SK-N-SH (cell line): ENCODE data around the gene ALKBH6. TPM values are rescaled to one million over a fixed set of nuclear protein-coding genes. Genes with fewer than 3 reads are reported as not detected.
"Not testable (repeated sequence)": the region's sequence is repeated elsewhere in the genome, so short reads cannot be mapped to it uniquely, and the experiment has no call there.

Experiments used
- CTCF ChIA-PET: fragments of 300-600, 350-600 bp; formaldehyde crosslinking; extraction: SDS; loops from one replicate; lab custom pipeline; 2021; lab: Yijun Ruan, JAX
- POLR2A ChIA-PET: fragments of 350-600 bp; sonication (Branson Sonifier 250); formaldehyde crosslinking; extraction: SDS; loops from one replicate; lab custom pipeline; 2020; ENCODE audit warnings: antibody characterized with exemption, inconsistent platforms; lab: Yijun Ruan, JAX
- DNase-seq: peaks from one replicate; pipeline ENCODE4 v3.0.0; 2012
- H2AFZ ChIP-seq: fragments of 200-600 bp; sonication (generic); 2 replicates; pipeline ENCODE4 v1.8.1; 2016; ENCODE audit warnings: antibody characterized with exemption, mild to moderate bottlenecking, low read depth
- H3F3A ChIP-seq: fragments of 200-600 bp; sonication (generic); replicated peaks from 2 replicates; pipeline ENCODE3; 2016; ENCODE audit warnings: antibody characterized with exemption, mild to moderate bottlenecking; ENCODE audit not compliant: insufficient read depth
- H3K27ac ChIP-seq, 2 experiments: fragments of 200-500 bp in 1 of 2; fragments of 200-600 bp in 1 of 2; sonication (Bioruptor generic) in 1 of 2; sonication (generic), shearing (Covaris generic) in 1 of 2; 2 replicates each; pipeline versions ENCODE4 v1.5.1 to v1.6.1; 2014 to 2016; ENCODE audit warnings: low read depth in 2 of 2, inconsistent platforms in 1 of 2, low read length in 1 of 2, mild to moderate bottlenecking in 1 of 2, mixed read lengths in 1 of 2
- H3K27me3 ChIP-seq: fragments of 200-600 bp; sonication (generic), shearing (Covaris generic); 2 replicates; pipeline ENCODE4 v1.6.1; 2016; ENCODE audit warnings: mixed run types; ENCODE audit not compliant: insufficient read depth
- H3K36me3 ChIP-seq, 2 experiments: fragments of 200-500 bp in 1 of 2; fragments of 200-600 bp in 1 of 2; sonication (Bioruptor generic) in 1 of 2; sonication (generic) in 1 of 2; replicated peaks in 1 of 2; 2 replicates each; pipeline versions ENCODE3 to v1.5.1; 2014 to 2016; ENCODE audit warnings: low read length in 1 of 2, mild to moderate bottlenecking in 1 of 2; ENCODE audit not compliant: insufficient read depth in 2 of 2, control insufficient read depth in 1 of 2
- H3K4me1 ChIP-seq, 2 experiments: fragments of 200-500 bp in 1 of 2; fragments of 200-600 bp in 1 of 2; sonication (Bioruptor generic) in 1 of 2; sonication (generic), shearing (Covaris generic) in 1 of 2; 2 replicates each; pipeline versions ENCODE4 v1.5.1 to v1.6.1; 2014 to 2016; ENCODE audit warnings: low read depth in 1 of 2, low read length in 1 of 2, mixed run types in 1 of 2; ENCODE audit not compliant: insufficient read depth in 2 of 2, control insufficient read depth in 1 of 2
- H3K4me2 ChIP-seq: fragments of 200-600 bp; sonication (generic), shearing (Covaris generic); 2 replicates; pipeline ENCODE4 v1.6.1; 2017; ENCODE audit warnings: mixed run types
- H3K4me3 ChIP-seq, 2 experiments: fragments of 200-500 bp in 1 of 2; fragments of 200-600 bp in 1 of 2; sonication (Bioruptor generic) in 1 of 2; sonication (generic), shearing (Covaris generic) in 1 of 2; 2 replicates each; pipeline versions ENCODE4 v1.5.1 to v1.8.1; 2014 to 2016; ENCODE audit warnings: low read depth in 2 of 2, inconsistent platforms in 1 of 2, low read length in 1 of 2, mild to moderate bottlenecking in 1 of 2, mixed read lengths in 1 of 2, moderate library complexity in 1 of 2
- H3K79me2 ChIP-seq: fragments of 200-600 bp; sonication (generic); 2 replicates; pipeline ENCODE4 v1.8.1; 2017; ENCODE audit warnings: mild to moderate bottlenecking; ENCODE audit not compliant: insufficient read depth
- H3K9ac ChIP-seq: fragments of 200-600 bp; sonication (generic); 2 replicates; pipeline ENCODE4 v1.6.1; 2017; ENCODE audit warnings: mixed run types
- H3K9me2 ChIP-seq: fragments of 200-600 bp; sonication (generic); 2 replicates; pipeline ENCODE4 v1.6.1; 2017; ENCODE audit warnings: mixed run types
- H3K9me3 ChIP-seq: fragments of 200-600 bp; sonication (generic); 2 replicates; pipeline ENCODE4 v1.6.1; 2017; ENCODE audit warnings: mixed run types, mild to moderate bottlenecking, moderate library complexity
- H4K20me1 ChIP-seq: fragments of 200-600 bp; sonication (generic); 2 replicates; pipeline ENCODE4 v1.6.1; 2017; ENCODE audit warnings: mild to moderate bottlenecking, mixed run types; ENCODE audit not compliant: insufficient read depth
- CHD2 ChIP-seq: fragments of 150-350 bp; IDR thresholded peaks from 2 replicates; pipeline ENCODE4 v1.6.1; 2018; ENCODE audit warnings: low read length; ENCODE audit not compliant: partially characterized antibody
- FOSL2 ChIP-seq: IDR thresholded peaks from 2 replicates; pipeline ENCODE4 v1.4.0; 2012; ENCODE audit warnings: low read depth, mild to moderate bottlenecking, moderate library complexity, borderline replicate concordance
- GATA2 ChIP-seq: sonication (generic); formaldehyde crosslinking; IDR thresholded peaks from 2 replicates; pipeline ENCODE4 v1.5.0; 2020; ENCODE audit warnings: mild to moderate bottlenecking, missing genetic modification reagents
- MXI1 ChIP-seq: IDR thresholded peaks from 2 replicates; pipeline ENCODE4 v1.6.1; 2012; ENCODE audit warnings: mild to moderate bottlenecking, low read depth, low read length, improper control_type of control experiment
- NRF1 ChIP-seq: IDR thresholded peaks from 2 replicates; pipeline ENCODE4 v1.6.1; 2012; ENCODE audit warnings: low read depth, mild to moderate bottlenecking, low read length
- POLR2AphosphoS5 ChIP-seq: IDR thresholded peaks from 2 replicates; pipeline ENCODE4 v1.6.1; 2012; ENCODE audit warnings: low read depth, low read length
- RXRA ChIP-seq: IDR thresholded peaks from 2 replicates; pipeline ENCODE4 v1.4.0; 2012; ENCODE audit warnings: low read depth, mild to moderate bottlenecking, borderline replicate concordance
- TCF12 ChIP-seq: IDR thresholded peaks from 2 replicates; pipeline ENCODE4 v1.4.0; 2012
- TEAD4 ChIP-seq: IDR thresholded peaks from 2 replicates; pipeline ENCODE4 v1.4.0; 2012; ENCODE audit warnings: mild to moderate bottlenecking, borderline replicate concordance; ENCODE audit not compliant: insufficient read depth
- WGBS: methylation state at CpG from one replicate; pipeline ENCODE4 v1.1.6; 2017; ENCODE audit warnings: low lambda C conversion rate; 5-methylcytosine and 5-hydroxymethylcytosine counted together
- polyA plus RNA-seq, 3 experiments: library from polyadenylated mRNA; depleted of rRNA; stranded (reverse); fragments of >200 nt; gene quantifications; 2 replicates each; pipeline ENCODE4 v1.2.3, GENCODE V29; 2012
- TF ChIP-seq, protein P1 (sequence below): IDR thresholded peaks from 2 replicates; pipeline ENCODE4 v1.4.0; 2012; ENCODE audit warnings: low read depth, borderline replicate concordance
- TF ChIP-seq, protein P2 (sequence below): fragments of 200-600 bp; sonication (generic); IDR thresholded peaks from 2 replicates; pipeline ENCODE4 v1.6.1; 2017; ENCODE audit warnings: antibody characterized with exemption, mild to moderate bottlenecking, moderate library complexity
- TF ChIP-seq, protein P3 (sequence below): fragments of 150-350 bp; IDR thresholded peaks from 2 replicates; pipeline ENCODE4 v1.6.1; 2017; ENCODE audit warnings: antibody characterized with exemption, low read length, low read depth, borderline replicate concordance

Gene ALKBH6
- polyA plus RNA-seq, 1 of the 3 experiments (the other 2 are of a cell fraction) = 29.9 TPM

GRCh38 chr19:36043952-36044351 is 29.9 kb upstream of the ALKBH6 start (continued):
- TF ChIP-seq, protein P1, sequence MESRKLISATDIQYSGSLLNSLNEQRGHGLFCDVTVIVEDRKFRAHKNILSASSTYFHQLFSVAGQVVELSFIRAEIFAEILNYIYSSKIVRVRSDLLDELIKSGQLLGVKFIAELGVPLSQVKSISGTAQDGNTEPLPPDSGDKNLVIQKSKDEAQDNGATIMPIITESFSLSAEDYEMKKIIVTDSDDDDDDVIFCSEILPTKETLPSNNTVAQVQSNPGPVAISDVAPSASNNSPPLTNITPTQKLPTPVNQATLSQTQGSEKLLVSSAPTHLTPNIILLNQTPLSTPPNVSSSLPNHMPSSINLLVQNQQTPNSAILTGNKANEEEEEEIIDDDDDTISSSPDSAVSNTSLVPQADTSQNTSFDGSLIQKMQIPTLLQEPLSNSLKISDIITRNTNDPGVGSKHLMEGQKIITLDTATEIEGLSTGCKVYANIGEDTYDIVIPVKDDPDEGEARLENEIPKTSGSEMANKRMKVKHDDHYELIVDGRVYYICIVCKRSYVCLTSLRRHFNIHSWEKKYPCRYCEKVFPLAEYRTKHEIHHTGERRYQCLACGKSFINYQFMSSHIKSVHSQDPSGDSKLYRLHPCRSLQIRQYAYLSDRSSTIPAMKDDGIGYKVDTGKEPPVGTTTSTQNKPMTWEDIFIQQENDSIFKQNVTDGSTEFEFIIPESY = no peak
- no peak for TF ChIP-seq GATA2
- no peak for TF ChIP-seq TCF12

GRCh38 chr19:36041831-36042230 is 27.8 kb upstream of the ALKBH6 start:
- Histone ChIP-seq H3K4me1 (no peaks in the 10 kb centered on the region), H3K79me2 (no peaks in the 10 kb centered on the region), H3K9ac (no peak overlapping the region), H3K27ac (no peak overlapping the region), H4K20me1 (no peaks in the 10 kb centered on the region), H3K9me2 (no peaks in the 10 kb centered on the region), H3K27me3 (no peaks in the 10 kb centered on the region), H3K9me3 (no peaks in the 10 kb centered on the region), H3K4me2 (no peak overlapping the region), H3K4me3 (no peak overlapping the region), H3F3A (no peaks in the 10 kb centered on the region), H3K36me3 (no peaks in the 10 kb centered on the region), H2AFZ (no peak overlapping the region)
- no peak for DNase-seq
- 44% methylated on average over 3 of the region's 3 CpGs for WGBS
- POLR2A ChIA-PET = no interaction called here
- CTCF ChIA-PET = no interaction called here
- no peak for TF ChIP-seq CHD2
- no peak for TF ChIP-seq MXI1
- TF ChIP-seq TEAD4 = no peak
- TF ChIP-seq, protein P2, sequence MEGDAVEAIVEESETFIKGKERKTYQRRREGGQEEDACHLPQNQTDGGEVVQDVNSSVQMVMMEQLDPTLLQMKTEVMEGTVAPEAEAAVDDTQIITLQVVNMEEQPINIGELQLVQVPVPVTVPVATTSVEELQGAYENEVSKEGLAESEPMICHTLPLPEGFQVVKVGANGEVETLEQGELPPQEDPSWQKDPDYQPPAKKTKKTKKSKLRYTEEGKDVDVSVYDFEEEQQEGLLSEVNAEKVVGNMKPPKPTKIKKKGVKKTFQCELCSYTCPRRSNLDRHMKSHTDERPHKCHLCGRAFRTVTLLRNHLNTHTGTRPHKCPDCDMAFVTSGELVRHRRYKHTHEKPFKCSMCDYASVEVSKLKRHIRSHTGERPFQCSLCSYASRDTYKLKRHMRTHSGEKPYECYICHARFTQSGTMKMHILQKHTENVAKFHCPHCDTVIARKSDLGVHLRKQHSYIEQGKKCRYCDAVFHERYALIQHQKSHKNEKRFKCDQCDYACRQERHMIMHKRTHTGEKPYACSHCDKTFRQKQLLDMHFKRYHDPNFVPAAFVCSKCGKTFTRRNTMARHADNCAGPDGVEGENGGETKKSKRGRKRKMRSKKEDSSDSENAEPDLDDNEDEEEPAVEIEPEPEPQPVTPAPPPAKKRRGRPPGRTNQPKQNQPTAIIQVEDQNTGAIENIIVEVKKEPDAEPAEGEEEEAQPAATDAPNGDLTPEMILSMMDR = no peak
- TF ChIP-seq FOSL2 = no peak
- TF ChIP-seq, protein P1 = no peak
- TF ChIP-seq GATA2 = no peak
- TF ChIP-seq NRF1 = no peak
- TF ChIP-seq, protein P3, sequence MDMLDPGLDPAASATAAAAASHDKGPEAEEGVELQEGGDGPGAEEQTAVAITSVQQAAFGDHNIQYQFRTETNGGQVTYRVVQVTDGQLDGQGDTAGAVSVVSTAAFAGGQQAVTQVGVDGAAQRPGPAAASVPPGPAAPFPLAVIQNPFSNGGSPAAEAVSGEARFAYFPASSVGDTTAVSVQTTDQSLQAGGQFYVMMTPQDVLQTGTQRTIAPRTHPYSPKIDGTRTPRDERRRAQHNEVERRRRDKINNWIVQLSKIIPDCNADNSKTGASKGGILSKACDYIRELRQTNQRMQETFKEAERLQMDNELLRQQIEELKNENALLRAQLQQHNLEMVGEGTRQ = no peak
- TF ChIP-seq POLR2AphosphoS5 = no peak
- no peak for TF ChIP-seq RXRA

- H3K36me3 ChIP-seq, H3F3A ChIP-seq, H2AFZ ChIP-seq, H3K79me2 ChIP-seq, H3K4me2 ChIP-seq, H3K4me3 ChIP-seq, H3K9ac ChIP-seq, H3K9me2 ChIP-seq, H3K4me1 ChIP-seq, CTCF ChIA-PET, POLR2A ChIA-PET, H4K20me1 ChIP-seq, H3K9me3 ChIP-seq, H3K27me3 ChIP-seq, DNase-seq, H3K27ac ChIP-seq: not testable (repeated sequence)
- WGBS = 92% methylated on average over 6 of the region's 6 CpGs
Observed at GRCh38 chr19:36041092-36041491, 27.1 kb upstream of the ALKBH6 start.
